ENCODE results near the gene CACNB4.
"Not testable (repeated sequence)": the region's sequence is repeated elsewhere in the genome, so short reads cannot be mapped to it uniquely, and the experiment has no call there.

CACNB4 gene

GRCh38 chr2:151904807-151905206 is 194.0 kb downstream of the CACNB4 start:
- no peak for DNase-seq (ENCODE audit: low spot score)

DNA sequence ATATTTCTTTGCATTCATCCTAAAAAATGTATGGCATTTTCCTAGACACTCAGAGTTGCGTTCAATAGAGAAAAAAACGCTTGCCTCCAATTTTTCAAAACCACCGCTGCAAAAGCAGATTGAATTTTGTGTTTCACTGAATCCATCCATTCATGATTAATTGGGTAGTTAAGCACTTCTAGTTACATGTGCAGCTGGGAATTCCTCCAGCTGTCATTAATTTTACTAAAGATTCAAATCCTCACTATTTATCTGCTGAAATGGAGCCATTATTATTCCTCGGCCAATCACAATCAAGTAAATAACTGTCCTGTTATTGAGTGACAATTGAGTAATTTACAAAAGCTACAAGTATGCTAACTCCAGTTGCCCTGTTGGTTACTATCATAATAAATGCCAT is 194.8 kb downstream of the CACNB4 start:
- DNase-seq (ENCODE audit: low spot score): no peak

- DNase-seq (ENCODE audit: low spot score): no peak
Measured at GRCh38 chr2:151902829-151903228, 196.0 kb downstream of the CACNB4 start.

DNA sequence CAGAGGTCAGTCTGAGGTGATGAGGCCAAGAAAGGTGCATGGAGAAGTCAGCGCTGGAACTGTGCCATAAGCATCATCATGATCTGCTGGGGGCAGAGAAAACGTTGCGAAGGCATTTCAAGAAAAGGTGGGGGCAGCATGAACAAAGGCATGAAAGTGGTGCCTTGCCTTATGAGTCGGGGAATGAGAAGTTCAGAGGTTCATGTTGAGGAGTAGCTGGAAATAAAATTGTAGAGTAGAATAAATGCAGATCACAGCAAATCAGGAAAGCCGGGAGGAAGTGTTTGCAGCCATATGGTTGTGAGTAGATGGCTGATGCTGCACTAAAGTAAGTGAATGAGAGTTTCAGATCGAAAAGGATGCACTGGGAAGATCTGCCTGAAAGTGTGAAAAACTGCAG is 198.5 kb downstream of the CACNB4 start:
- DNase-seq (ENCODE audit: low spot score): no peak

DNA sequence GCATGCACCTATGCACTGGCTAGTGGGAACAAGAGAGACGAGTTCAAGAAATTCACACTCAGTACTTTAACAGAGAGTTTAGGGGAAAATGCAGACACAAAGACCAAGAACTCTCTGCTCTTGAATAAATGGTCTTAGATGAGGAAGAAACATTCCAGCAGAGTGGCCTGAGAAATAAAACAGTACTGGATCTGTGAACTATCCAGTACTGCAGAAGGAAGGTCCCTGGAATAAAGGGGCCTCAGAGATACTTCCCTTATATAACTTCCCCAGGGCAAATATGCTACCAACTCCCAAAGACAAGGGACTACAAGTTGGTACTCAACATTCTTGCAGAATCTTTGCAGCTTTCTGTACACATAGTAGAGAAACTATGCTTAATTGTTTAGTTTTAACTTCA is 199.7 kb downstream of the CACNB4 start:
- no peak for DNase-seq (ENCODE audit: low spot score)

DNA sequence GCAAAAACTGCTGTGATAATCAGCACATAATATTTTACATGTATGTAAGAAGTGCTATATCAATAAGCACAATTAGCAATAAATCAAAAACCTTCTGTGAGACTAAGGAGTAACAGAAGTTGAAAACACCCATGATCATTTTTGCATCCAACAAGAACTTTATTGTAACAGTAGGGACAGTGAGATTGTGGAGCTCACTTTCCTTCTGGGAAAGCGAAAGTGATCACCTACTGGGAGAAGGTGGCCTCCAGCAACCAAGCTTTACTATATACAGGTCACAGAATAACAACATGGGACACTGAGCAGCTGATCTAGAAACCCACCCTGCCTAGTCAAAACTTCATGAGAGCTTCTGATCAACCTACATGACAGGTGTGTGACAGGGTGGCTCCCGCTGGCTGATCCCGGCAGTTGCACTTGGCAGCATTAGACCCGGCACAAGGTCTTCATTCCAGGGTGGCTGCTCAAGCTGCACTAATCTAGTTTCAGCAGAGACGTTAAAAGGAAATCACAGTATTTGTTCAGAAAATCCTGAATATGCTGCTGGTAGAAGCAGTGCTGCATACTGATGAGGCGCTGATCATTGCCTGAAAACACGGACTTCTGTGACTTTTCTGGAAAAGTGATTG is 207.2 kb downstream of the CACNB4 start:
- no peak for DNase-seq (ENCODE audit: low spot score)

GRCh38 chr2:151887164-151887563 is 211.7 kb downstream of the CACNB4 start:
- DNase-seq (ENCODE audit: low spot score): no peak

- DNase-seq (ENCODE audit: low spot score): no peak
Measured at GRCh38 chr2:151886241-151886640, 212.6 kb downstream of the CACNB4 start.

- DNase-seq (ENCODE audit: low spot score): no peak
Measured at GRCh38 chr2:151882786-151883445, 215.9 kb downstream of the CACNB4 start.

DNA sequence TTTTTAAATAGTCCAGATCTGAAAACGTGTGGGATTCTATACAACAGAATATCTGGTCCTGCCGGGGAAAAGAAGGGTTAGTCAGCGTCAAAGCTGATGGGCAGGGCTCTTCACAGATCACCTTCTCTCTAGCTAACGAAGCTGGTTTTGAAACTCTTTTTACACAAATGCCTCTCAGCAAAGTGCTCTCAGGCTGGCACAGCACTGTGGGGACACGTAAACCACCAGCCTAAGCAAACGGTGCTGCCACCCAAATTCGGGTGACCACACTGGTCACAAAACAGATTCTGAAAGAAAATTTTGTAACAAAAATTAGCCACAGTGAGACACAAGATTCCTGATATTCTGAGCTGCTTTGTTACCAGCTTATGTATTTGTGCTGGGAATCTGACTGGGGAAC is 217.5 kb downstream of the CACNB4 start:
- DNase-seq (ENCODE audit: low spot score): no peak

GRCh38 chr2:151880586-151880985 is 218.3 kb downstream of the CACNB4 start:
- DNase-seq (ENCODE audit: low spot score): no peak

GRCh38 chr2:151878655-151879563 is 219.9 kb downstream of the CACNB4 start:
- no peak for DNase-seq (ENCODE audit: low spot score)

DNA sequence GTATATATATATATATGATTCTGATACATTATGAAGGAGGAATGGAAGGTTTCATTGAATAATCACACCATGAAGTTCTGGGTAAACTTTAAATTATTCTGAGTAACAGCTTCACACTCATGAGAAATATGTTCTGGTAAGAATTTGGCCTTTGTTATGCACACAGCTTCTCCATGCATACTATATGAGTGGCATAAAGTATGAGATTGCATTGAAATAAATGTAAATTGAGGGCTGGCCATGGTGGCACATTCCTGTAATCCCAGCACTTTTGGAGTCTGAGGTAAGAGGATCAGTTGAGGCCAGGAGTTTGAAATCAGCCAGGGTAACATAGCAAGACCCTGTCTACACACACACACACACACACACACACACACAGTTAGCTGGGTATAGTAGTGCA is 220.6 kb downstream of the CACNB4 start:
- DNase-seq (ENCODE audit: low spot score): no peak

DNA sequence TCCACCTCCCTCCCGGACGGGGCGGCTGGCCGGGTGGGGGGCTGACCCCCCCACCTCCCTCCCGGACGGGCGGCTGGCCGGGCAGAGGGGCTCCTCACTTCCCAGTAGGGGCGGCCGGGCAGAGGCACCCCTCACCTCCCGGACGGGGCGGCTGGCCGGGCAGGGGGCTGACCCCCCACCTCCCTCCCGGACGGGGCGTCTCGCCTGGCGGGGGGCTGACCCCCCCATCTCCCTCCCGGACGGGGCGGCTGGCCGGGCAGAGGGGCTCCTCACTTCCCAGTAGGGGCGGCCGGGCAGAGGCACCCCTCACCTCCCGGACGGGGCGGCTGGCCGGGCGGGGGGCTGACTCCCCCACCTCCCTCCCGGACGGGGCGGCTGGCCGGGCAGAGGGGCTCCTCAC is 223.2 kb downstream of the CACNB4 start:
- DNase-seq (ENCODE audit: low spot score): not testable (repeated sequence)

- DNase-seq (ENCODE audit: low spot score): no peak
Measured at GRCh38 chr2:151872463-151872862, 226.4 kb downstream of the CACNB4 start.

- no peak for DNase-seq (ENCODE audit: low spot score)
Measured at GRCh38 chr2:151869291-151869690, 229.6 kb downstream of the CACNB4 start.

GRCh38 chr2:151862700-151863099 is 236.1 kb downstream of the CACNB4 start:
- DNase-seq (ENCODE audit: low spot score): no peak

DNA sequence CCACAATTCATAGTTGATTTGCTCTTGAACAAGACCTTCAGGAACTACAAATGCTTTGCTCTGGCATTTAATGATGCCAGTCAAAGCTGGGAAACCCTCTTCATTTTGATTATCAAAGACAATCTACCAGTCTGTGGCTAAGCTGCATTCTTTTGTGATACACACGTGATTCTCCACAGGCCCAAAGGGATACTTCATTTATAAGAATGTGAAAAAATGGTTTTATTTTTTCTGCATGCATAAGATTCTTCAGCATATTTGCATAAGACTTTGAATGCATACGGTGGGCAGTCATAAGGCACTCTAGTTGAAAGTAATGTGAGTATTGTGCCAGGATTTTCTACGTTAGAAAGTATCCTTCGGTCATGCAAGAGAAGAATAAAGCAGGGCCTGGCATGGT is 237.7 kb downstream of the CACNB4 start:
- DNase-seq (ENCODE audit: low spot score): no peak

DNA sequence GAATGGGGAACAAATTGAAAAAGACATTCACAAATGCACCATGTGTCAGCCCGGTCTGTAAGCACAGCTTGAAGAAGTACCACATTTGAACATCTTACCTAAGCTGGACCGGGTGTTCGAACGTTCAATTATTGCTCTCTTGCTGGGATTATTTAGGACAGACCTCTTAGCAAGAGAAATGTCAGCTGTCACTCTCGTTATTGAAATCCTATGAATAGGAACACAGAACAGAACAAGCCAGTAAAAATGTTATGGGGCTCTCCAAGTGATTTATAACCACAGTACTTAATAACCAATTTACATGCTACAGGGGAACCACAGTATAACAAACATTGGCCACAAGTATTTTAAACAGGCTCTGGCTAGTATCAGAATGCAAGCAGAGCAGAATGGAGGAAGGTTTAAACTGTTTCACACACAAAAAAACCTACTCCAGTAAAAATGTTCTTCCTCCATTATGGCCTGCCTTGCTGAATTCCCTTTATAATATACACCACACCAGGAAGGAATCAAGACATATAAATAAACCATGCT is 238.2 kb downstream of the CACNB4 start:
- no peak for DNase-seq (ENCODE audit: low spot score)

GRCh38 chr2:151860210-151860609 is 238.6 kb downstream of the CACNB4 start:
- DNase-seq (ENCODE audit: low spot score): no peak

DNA sequence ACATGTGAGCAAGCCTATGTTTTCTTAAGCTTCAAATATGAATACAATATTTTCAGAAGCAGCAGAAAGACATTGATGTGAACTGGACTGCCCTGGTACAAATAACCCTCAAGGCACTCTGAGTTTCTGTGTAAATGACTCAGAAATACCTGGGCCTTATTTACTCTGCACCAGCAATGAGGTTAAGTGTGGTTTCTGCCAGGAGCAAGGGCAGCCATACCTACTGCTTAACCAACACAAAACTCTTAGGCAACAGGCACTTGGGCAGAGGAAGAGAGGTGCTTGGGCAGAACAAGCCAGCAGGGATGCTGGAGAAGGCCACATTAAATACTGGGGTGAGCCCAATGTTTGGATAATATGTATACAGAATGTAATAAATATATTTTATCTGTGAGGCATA is 241.2 kb downstream of the CACNB4 start:
- DNase-seq (ENCODE audit: low spot score): no peak

GRCh38 chr2:151855111-151855510 is 243.7 kb downstream of the CACNB4 start:
- DNase-seq (ENCODE audit: low spot score): no peak

Measured in left forelimb (tissue), 1 donor.